ENCODE measurements around the gene FBXW5. TPM values are rescaled to one million over a fixed set of nuclear protein-coding genes. Genes with fewer than 3 reads are reported as not detected.
A peak's percentile ranks its signal among the peaks of the same experiment; 100 is the strongest.

Gene FBXW5
- total and polyA plus RNA-seq, 9 of the 15 experiments (the other 6 are each of a cell fraction or from before 2014, with no cell fraction given), result 0.21 to 128 (median 37.0) TPM

DNA sequence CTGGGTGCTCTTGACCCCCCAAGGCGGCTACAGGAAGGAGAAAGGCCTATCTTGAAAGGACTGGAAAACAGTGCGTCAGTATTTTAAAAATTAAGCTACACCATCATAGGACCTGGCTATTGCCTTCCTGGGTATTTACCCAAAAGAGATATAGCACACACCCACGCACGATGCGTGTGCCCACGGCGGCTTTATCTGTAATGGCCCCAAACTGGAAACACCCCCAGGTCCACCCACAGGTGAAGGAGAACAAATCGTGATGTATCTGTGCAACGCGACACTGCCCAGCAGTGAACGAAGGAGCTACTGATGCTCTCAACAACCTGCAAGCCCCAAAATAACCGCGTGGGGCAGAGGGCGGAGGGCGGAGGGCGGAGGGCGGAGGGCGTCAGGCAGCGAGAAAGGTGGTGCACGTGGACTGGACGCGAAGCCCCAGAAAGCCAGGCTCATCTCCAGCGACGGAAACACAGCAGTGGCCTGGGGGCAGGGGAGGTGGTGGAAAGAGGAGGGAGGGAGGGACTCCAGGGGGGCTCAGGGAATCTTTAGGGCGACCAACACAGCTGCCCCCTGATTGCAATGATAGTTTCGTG, 20.4 kb upstream of the FBXW5 start (continued):
- TF ChIP-seq DIDO1 (tag; IDR thresholded peaks at IDR 0.05; ENCODE audit: low read depth), result no peak
- TF ChIP-seq ZBTB17 (CRISPR knock-in tag; IDR thresholded peaks at IDR 0.05), result no peak
- TF ChIP-seq, protein P1, sequence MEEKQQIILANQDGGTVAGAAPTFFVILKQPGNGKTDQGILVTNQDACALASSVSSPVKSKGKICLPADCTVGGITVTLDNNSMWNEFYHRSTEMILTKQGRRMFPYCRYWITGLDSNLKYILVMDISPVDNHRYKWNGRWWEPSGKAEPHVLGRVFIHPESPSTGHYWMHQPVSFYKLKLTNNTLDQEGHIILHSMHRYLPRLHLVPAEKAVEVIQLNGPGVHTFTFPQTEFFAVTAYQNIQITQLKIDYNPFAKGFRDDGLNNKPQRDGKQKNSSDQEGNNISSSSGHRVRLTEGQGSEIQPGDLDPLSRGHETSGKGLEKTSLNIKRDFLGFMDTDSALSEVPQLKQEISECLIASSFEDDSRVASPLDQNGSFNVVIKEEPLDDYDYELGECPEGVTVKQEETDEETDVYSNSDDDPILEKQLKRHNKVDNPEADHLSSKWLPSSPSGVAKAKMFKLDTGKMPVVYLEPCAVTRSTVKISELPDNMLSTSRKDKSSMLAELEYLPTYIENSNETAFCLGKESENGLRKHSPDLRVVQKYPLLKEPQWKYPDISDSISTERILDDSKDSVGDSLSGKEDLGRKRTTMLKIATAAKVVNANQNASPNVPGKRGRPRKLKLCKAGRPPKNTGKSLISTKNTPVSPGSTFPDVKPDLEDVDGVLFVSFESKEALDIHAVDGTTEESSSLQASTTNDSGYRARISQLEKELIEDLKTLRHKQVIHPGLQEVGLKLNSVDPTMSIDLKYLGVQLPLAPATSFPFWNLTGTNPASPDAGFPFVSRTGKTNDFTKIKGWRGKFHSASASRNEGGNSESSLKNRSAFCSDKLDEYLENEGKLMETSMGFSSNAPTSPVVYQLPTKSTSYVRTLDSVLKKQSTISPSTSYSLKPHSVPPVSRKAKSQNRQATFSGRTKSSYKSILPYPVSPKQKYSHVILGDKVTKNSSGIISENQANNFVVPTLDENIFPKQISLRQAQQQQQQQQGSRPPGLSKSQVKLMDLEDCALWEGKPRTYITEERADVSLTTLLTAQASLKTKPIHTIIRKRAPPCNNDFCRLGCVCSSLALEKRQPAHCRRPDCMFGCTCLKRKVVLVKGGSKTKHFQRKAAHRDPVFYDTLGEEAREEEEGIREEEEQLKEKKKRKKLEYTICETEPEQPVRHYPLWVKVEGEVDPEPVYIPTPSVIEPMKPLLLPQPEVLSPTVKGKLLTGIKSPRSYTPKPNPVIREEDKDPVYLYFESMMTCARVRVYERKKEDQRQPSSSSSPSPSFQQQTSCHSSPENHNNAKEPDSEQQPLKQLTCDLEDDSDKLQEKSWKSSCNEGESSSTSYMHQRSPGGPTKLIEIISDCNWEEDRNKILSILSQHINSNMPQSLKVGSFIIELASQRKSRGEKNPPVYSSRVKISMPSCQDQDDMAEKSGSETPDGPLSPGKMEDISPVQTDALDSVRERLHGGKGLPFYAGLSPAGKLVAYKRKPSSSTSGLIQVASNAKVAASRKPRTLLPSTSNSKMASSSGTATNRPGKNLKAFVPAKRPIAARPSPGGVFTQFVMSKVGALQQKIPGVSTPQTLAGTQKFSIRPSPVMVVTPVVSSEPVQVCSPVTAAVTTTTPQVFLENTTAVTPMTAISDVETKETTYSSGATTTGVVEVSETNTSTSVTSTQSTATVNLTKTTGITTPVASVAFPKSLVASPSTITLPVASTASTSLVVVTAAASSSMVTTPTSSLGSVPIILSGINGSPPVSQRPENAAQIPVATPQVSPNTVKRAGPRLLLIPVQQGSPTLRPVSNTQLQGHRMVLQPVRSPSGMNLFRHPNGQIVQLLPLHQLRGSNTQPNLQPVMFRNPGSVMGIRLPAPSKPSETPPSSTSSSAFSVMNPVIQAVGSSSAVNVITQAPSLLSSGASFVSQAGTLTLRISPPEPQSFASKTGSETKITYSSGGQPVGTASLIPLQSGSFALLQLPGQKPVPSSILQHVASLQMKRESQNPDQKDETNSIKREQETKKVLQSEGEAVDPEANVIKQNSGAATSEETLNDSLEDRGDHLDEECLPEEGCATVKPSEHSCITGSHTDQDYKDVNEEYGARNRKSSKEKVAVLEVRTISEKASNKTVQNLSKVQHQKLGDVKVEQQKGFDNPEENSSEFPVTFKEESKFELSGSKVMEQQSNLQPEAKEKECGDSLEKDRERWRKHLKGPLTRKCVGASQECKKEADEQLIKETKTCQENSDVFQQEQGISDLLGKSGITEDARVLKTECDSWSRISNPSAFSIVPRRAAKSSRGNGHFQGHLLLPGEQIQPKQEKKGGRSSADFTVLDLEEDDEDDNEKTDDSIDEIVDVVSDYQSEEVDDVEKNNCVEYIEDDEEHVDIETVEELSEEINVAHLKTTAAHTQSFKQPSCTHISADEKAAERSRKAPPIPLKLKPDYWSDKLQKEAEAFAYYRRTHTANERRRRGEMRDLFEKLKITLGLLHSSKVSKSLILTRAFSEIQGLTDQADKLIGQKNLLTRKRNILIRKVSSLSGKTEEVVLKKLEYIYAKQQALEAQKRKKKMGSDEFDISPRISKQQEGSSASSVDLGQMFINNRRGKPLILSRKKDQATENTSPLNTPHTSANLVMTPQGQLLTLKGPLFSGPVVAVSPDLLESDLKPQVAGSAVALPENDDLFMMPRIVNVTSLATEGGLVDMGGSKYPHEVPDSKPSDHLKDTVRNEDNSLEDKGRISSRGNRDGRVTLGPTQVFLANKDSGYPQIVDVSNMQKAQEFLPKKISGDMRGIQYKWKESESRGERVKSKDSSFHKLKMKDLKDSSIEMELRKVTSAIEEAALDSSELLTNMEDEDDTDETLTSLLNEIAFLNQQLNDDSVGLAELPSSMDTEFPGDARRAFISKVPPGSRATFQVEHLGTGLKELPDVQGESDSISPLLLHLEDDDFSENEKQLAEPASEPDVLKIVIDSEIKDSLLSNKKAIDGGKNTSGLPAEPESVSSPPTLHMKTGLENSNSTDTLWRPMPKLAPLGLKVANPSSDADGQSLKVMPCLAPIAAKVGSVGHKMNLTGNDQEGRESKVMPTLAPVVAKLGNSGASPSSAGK (IDR thresholded peaks at IDR 0.05), result peak; percentile 39; the same call in 1 of the 2 replicates
- TF ChIP-seq, protein P2, sequence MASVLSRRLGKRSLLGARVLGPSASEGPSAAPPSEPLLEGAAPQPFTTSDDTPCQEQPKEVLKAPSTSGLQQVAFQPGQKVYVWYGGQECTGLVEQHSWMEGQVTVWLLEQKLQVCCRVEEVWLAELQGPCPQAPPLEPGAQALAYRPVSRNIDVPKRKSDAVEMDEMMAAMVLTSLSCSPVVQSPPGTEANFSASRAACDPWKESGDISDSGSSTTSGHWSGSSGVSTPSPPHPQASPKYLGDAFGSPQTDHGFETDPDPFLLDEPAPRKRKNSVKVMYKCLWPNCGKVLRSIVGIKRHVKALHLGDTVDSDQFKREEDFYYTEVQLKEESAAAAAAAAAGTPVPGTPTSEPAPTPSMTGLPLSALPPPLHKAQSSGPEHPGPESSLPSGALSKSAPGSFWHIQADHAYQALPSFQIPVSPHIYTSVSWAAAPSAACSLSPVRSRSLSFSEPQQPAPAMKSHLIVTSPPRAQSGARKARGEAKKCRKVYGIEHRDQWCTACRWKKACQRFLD (CRISPR knock-in tag; IDR thresholded peaks at IDR 0.05), result no peak
- no peak for TF ChIP-seq ZNF561 (CRISPR knock-in tag; conservative IDR thresholded peaks at IDR 0.05)
- TF ChIP-seq, protein P3, sequence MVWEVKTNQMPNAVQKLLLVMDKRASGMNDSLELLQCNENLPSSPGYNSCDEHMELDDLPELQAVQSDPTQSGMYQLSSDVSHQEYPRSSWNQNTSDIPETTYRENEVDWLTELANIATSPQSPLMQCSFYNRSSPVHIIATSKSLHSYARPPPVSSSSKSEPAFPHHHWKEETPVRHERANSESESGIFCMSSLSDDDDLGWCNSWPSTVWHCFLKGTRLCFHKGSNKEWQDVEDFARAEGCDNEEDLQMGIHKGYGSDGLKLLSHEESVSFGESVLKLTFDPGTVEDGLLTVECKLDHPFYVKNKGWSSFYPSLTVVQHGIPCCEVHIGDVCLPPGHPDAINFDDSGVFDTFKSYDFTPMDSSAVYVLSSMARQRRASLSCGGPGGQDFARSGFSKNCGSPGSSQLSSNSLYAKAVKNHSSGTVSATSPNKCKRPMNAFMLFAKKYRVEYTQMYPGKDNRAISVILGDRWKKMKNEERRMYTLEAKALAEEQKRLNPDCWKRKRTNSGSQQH (CRISPR knock-in tag; IDR thresholded peaks at IDR 0.05), result no peak
- TF ChIP-seq XRCC5 (IDR thresholded peaks at IDR 0.05; ENCODE audit: low read depth, low read length), result no peak
- TF ChIP-seq NELFE (IDR thresholded peaks at IDR 0.05; ENCODE audit: insufficient read depth, insufficient read length), result no peak
- TF ChIP-seq, protein P4, sequence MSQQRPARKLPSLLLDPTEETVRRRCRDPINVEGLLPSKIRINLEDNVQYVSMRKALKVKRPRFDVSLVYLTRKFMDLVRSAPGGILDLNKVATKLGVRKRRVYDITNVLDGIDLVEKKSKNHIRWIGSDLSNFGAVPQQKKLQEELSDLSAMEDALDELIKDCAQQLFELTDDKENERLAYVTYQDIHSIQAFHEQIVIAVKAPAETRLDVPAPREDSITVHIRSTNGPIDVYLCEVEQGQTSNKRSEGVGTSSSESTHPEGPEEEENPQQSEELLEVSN (IDR thresholded peaks at IDR 0.05; ENCODE audit: borderline replicate concordance in 1 of 2, extremely low read depth in 1 of 2, insufficient read depth in 1 of 2, insufficient read length in 1 of 2, low read depth in 1 of 2, low read length in 1 of 2, poor library complexity in 1 of 2, severe bottlenecking in 1 of 2), result peak in 1 of 2 experiments; percentile 59
- no peak for TF ChIP-seq RBM15 (IDR thresholded peaks at IDR 0.05; ENCODE audit: insufficient read depth, low read length)

Measured in K562 (cell line).